GM21737 (cell line): ENCODE measurements around the gene FOXL2.

ENCODE experiments used
- ATAC-seq: cut with Tn5 transposase; IDR thresholded peaks from one replicate; pipeline ENCODE4 v1.9.1; 2021; ENCODE audit warnings: mild to moderate bottlenecking, moderate library complexity; ENCODE audit not compliant: unreplicated experiment

FOXL2 gene

DNA sequence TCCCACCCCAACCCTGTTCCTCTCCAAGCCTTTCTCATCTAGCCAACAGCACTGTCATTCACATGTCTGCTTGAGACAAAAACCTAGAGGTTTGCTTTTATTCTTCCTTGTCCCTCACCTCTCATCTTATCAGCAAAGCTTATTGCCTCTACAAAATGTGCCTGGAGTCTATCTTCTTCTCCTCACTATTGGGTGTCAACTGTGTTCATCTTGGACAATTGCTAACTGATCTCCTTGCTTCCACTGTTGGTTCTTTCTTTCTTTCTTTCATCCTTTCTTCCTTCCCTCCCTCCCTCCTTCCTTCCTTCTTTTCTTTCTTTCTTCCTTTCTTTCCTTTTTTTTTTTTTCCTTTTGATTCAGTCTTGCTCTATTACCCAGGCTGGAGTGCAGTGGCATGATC lies 48.2 kb downstream of the FOXL2 start:
- no peak for ATAC-seq

DNA sequence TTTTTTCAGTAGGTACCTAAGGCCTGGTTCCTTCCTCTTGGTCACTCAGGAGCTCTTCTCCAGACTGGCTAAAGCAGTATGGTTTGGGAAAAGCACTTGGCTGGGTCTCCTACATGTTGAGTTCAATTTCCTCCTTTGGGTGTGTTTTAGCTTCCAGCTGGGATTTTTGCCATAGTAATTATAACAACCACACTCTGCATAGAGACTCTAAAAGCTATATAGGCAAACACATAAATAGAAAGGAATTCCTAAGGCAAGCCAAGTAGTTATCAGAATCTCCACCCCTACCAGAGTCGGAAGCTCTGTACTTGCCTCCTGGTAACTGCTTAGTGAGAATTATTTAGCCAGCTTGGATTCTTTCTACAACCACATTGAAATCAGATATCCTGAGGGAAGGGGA lies 48.6 kb downstream of the FOXL2 start:
- no peak for ATAC-seq
